Fibroblast of the aortic adventitia (primary cell): ENCODE results near the gene TELO2. TPM values are rescaled to one million over a fixed set of nuclear protein-coding genes. Genes with fewer than 3 reads are reported as not detected.

Experiments
- DNase-seq: peaks from one replicate; pipeline ENCODE4 v3.0.0-alpha.2; 2010; ENCODE audit warnings: low read depth
- H3K4me3 ChIP-seq: 2 replicates; pipeline ENCODE4 v1.5.1; 2011; ENCODE audit warnings: low read depth, mild to moderate bottlenecking, control low read depth, low read length, moderate library complexity
- total RNA-seq: library from RNA; depleted of rRNA; stranded (reverse); fragments of >200 nt; gene quantifications from 2 replicates; pipeline ENCODE4 v1.2.3, GENCODE V29; 2012; ENCODE audit warnings: low replicate concordance
- TF ChIP-seq, protein P1 (sequence below): IDR thresholded peaks from 2 replicates; pipeline ENCODE4 v1.5.1; 2011; ENCODE audit warnings: mild to moderate bottlenecking, low read length, control low read depth, inconsistent platforms; ENCODE audit not compliant: insufficient read depth

The TELO2 gene
- total RNA-seq, 1 donor, result 23.5 TPM

DNA sequence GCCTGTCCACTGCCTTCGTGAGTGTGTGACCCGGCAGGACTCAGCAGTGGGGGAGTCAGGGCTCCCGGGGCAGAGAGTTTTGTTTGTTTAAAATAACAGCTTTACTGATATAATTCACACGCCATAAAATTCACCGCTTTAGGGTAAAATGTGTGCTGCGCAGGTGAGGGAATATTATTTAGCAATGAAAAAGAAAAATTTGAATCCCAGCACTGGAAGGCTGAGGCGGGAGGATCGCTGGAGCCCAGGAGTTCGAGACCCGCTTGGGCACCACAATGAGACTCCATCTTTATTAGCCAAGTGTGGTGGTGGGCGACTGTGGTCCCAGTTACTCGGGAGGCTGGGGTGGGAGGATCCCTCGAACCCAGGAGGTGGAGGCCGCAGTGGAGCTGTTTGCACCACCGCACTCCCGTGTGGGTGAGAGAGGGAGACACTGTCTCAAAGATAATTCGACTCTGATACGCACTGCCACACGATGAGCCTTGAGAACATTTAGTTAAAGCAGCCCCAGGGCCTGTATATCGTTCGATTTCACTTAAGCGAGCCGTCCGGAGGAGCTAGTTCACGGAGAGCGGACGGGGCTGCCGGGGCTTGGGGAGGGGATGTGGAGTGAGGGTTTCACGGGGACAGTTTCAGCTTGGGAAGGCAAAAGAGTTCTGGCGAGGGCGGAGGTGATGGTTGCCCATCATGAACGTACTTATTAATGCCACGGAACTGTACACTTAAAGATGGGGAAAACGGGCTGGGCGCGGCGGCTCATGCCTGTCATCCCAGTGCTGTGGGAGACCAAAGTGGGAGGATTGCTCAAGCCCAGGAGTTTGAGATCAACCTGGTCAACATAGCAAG is 10.2 kb downstream of the TELO2 start:
- TF ChIP-seq, protein P1, sequence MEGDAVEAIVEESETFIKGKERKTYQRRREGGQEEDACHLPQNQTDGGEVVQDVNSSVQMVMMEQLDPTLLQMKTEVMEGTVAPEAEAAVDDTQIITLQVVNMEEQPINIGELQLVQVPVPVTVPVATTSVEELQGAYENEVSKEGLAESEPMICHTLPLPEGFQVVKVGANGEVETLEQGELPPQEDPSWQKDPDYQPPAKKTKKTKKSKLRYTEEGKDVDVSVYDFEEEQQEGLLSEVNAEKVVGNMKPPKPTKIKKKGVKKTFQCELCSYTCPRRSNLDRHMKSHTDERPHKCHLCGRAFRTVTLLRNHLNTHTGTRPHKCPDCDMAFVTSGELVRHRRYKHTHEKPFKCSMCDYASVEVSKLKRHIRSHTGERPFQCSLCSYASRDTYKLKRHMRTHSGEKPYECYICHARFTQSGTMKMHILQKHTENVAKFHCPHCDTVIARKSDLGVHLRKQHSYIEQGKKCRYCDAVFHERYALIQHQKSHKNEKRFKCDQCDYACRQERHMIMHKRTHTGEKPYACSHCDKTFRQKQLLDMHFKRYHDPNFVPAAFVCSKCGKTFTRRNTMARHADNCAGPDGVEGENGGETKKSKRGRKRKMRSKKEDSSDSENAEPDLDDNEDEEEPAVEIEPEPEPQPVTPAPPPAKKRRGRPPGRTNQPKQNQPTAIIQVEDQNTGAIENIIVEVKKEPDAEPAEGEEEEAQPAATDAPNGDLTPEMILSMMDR, result no peak
- DNase-seq, result no peak
- H3K4me3 ChIP-seq, result no peak overlapping the region

DNA sequence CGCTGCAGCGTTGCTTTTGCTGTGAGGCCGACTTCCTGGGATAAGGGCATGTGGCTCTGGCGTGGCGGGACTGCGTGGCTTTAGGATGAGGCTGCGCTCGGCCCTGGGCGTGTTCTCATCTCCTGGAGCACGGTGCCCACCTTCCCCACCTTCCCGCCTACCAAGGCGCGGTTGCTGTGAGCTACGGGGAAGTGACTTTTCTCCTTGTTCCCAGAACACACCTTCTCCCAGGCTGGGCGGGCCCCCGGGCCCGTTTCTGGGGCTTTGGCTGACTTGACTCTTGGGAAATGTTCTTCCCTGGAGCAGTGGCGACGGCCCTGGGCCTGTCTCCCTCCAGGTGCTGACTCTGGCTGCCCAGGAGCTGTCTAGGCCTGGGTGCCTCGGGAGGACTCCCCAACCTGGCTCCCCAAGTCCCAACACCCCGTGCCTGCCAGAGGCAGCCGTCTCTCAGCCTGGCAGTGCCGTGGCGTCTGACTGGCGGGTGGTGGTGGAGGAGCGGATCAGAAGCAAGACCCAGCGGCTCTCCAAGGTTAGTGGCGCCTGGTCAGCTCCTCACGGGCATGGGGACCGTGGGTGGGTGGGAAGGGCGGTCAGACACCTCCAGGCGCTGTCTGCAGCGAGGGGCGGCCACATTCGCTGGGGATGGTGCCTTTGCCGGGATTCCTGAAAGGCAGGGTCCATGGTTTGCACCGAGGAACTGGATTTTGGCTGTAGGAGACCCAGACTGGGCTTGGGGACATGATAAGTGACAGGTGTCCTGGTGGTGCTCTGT is 12.1 kb downstream of the TELO2 start:
- DNase-seq, result no peak
- TF ChIP-seq, protein P1, result no peak

DNA sequence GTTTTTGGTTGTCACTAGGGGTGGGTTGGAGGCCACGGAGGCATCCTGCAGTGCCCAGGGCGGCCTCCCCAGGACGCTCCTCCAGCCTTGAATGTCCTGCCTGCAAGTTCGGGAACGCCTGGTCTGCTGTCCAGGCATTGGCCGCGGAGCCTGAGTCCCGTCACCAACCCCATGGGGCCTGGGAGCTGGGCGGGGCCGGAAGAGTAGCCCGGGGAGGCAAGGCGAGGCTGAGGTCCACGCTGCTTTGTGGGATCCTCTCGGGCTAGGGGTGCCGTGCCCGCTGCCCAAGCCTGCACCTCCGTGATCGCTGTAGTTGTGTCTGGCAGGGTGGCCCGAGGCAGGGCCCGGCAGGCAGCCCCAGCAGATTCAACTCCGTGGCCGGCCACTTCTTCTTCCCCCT is 12.8 kb downstream of the TELO2 start:
- no peak for DNase-seq
- TF ChIP-seq, protein P1, result no peak
- no peak overlapping the region for H3K4me3 ChIP-seq

More for the DNA sequence above, 12.1 kb downstream of the TELO2 start:
- H3K4me3 ChIP-seq, result no peak overlapping the region

DNA sequence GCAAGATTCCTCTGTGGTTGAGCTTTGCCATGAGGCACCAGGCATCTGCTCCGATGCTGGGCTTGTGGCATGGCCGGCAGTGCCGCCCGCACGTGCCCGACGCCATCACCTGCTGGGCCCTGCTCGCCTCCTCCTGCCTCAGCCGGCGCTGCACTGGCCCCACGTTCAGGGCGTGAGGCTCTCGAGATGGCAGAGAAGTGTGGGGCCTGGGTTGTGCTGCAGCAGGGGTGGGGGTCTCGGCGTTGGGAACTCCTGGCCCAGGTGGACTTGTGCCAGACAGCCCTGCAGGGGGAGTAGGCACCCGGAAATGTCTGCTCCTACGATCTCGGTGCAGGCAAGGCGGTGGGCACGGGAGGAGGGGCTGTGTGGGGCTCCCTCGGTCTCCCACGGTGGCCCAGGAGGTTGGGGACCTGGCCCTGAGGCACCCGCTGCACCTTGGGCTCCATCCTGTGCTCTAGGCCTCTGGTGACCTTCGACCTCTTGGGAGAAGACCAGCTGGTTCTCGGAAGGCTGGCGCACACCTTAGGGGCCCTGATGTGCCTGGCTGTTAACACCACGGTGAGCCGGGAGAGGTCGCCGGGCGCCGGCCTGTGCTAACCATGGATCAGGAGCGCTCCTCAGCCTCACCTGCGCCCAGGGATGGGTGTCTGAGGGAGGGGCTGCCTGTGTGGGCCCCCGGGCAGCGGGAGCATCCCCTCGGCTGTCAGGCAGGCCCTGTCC is 13.5 kb downstream of the TELO2 start:
- DNase-seq, result no peak
- H3K4me3 ChIP-seq, result no peak overlapping the region
- TF ChIP-seq, protein P1, result no peak

DNA sequence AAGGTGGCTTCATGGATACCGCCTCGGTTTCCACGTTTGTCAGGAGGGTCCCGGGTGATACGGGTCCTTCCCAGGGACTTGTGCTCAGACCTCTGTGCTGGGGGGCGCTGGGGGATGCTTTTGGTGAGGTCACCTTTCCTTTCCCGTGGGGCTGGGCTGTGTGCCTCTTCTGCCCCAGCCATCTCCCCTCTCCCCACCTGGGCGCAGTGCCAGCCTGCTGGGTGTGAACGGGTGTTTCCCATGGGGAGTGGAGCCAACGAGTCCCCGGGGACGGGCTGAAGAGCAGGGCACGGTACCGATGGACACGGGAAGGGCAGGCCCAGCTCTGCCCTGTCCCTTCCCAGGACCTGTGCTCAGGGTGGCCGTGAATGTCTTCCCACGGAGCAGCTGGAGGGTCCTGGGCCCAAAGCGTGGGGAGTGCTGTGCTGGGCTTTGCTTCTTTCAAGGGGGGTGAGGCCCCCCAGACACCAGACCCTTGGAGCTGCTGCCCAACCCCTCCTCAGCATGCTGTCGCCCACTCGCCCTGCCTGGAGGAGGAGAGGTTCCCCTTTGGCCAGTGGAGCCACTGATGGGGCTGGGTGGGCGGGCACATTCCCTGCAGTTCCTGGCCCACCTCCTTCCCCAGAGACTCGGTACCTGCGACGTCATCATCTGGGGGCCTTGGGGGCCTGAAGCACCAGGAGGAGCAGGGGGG is 15.5 kb downstream of the TELO2 start:
- DNase-seq, result no peak
- TF ChIP-seq, protein P1, result no peak
- H3K4me3 ChIP-seq, result no peak overlapping the region
